Neural progenitor cell (in vitro differentiated cells): ENCODE measurements around the gene SIL1. TPM values are rescaled to one million over a fixed set of nuclear protein-coding genes. Genes with fewer than 3 reads are reported as not detected.
A peak's percentile ranks its signal among the peaks of the same experiment; 100 is the strongest.

Experiments
- DNase-seq: peaks from one replicate; pipeline ENCODE4 v3.0.0-alpha.2; 2016; ENCODE audit warnings: low spot score
- H2AFZ ChIP-seq: fragments of 200-600 bp; sonication (generic); replicated peaks from 2 replicates; pipeline ENCODE4 v1.6.1; 2016; ENCODE audit warnings: antibody characterized with exemption
- H3F3A ChIP-seq: fragments of 200-600 bp; sonication (generic); 2 replicates; pipeline ENCODE4 v1.6.1; 2016; ENCODE audit warnings: antibody characterized with exemption, low read depth
- H3K27ac ChIP-seq: fragments of 200-600 bp; sonication (generic); 2 replicates; pipeline ENCODE4 v1.5.1; 2016; ENCODE audit warnings: mild to moderate bottlenecking
- H3K27me3 ChIP-seq: fragments of 200-600 bp; sonication (generic); 2 replicates; pipeline ENCODE4 v1.6.1; 2016; ENCODE audit warnings: mild to moderate bottlenecking, moderate library complexity
- H3K36me3 ChIP-seq: fragments of 200-600 bp; sonication (generic); 2 replicates; pipeline ENCODE4 v1.5.1; 2016
- H3K4me1 ChIP-seq: fragments of 200-600 bp; sonication (generic); 2 replicates; pipeline ENCODE4 v1.6.1; 2016; ENCODE audit warnings: mixed run types
- H3K4me2 ChIP-seq: fragments of 200-600 bp; sonication (generic); 2 replicates; pipeline ENCODE4 v1.6.1; 2016
- H3K4me3 ChIP-seq: fragments of 200-600 bp; sonication (generic); 2 replicates; pipeline ENCODE4 v1.5.1; 2016
- H3K79me2 ChIP-seq: fragments of 200-600 bp; sonication (generic); 2 replicates; pipeline ENCODE4 v1.6.1; 2016; ENCODE audit warnings: low read depth
- H3K9ac ChIP-seq: fragments of 200-600 bp; sonication (generic); 2 replicates; pipeline ENCODE4 v1.6.1; 2016
- H3K9me3 ChIP-seq: fragments of 200-600 bp; sonication (generic); 2 replicates; pipeline ENCODE4 v1.5.1; 2016; ENCODE audit warnings: low read depth
- H4K20me1 ChIP-seq: fragments of 200-600 bp; sonication (generic); 2 replicates; pipeline ENCODE4 v1.6.1; 2016; ENCODE audit warnings: low read depth
- H3K27ac Mint-ChIP-seq: 3 replicates; pipeline ENCODE4 v1.8.0; 2021; ENCODE audit warnings: mixed read lengths
- H3K27me3 Mint-ChIP-seq: 2 replicates; pipeline ENCODE4 v1.8.0; 2022; ENCODE audit warnings: low read depth, mild to moderate bottlenecking, inconsistent platforms, moderate library complexity, mixed read lengths; ENCODE audit not compliant: insufficient read depth
- H3K36me3 Mint-ChIP-seq: 3 replicates; pipeline ENCODE4 v1.8.0; 2021; ENCODE audit warnings: mixed read lengths
- H3K4me1 Mint-ChIP-seq: 3 replicates; pipeline ENCODE4 v1.8.0; 2021; ENCODE audit warnings: mixed read lengths
- H3K4me3 Mint-ChIP-seq: 3 replicates; pipeline ENCODE4 v1.8.0; 2021; ENCODE audit warnings: mild to moderate bottlenecking, moderate library complexity, mixed read lengths
- H3K9me3 Mint-ChIP-seq: 3 replicates; pipeline ENCODE4 v1.8.0; 2020; ENCODE audit warnings: mixed read lengths
- EZH2 ChIP-seq: fragments of 200-600 bp; sonication (generic); IDR thresholded peaks from 2 replicates; pipeline ENCODE4 v1.6.1; 2017; ENCODE audit warnings: antibody characterized with exemption, mild to moderate bottlenecking, moderate library complexity
- EZH2phosphoT487 ChIP-seq: fragments of 200-600 bp; sonication (generic); IDR thresholded peaks from 2 replicates; pipeline ENCODE4 v1.6.1; 2017; ENCODE audit warnings: antibody characterized with exemption
- total RNA-seq: library from RNA; depleted of rRNA; stranded (reverse); fragments of >200 nt; gene quantifications from 2 replicates; pipeline ENCODE4 v1.2.3, GENCODE V29; 2015; ENCODE audit warnings: low replicate concordance
- TF ChIP-seq, protein P1 (sequence below): fragments of 200-600 bp; sonication (generic); IDR thresholded peaks from 2 replicates; pipeline ENCODE4 v1.5.1; 2017; ENCODE audit warnings: antibody characterized with exemption, mild to moderate bottlenecking

SIL1 gene
- total RNA-seq, 1 donor from 2014 or later = 5.5 TPM

DNA sequence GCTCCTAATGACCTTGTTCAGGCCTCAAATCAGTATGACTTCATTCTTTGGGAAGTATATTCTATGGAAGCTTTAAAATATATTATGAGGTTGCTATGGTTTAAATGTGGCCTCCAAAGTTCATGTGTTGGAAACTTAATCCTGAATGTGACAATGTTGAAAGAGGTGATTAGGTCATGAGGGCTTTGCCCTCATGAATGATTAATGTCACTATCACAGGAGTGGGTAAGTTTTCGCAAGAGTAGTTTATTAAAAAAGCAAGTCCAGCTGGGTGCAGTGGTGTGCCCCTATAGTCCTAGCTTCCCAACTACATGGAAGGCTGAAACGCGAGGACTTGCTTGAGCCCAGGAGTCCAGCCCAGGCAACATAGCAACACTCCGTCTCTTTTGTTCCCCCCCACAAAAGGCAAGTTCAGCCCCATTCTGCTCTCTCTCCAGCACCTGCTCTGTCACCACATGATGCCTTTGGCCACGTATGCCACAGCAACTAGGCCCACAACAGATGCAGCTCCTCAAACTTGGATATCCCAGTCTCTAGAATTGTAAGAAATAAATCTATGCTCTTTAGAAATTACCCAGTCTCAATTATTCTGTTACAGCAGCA lies 105.3 kb downstream of the SIL1 start:
- Mint-ChIP-seq H3K27me3 (no peaks in the 10 kb centered on the region), H3K36me3 (no peaks in the 10 kb centered on the region)

GRCh38 chr5:139091439-139092156 lies 106.6 kb downstream of the SIL1 start:
- Histone ChIP-seq H3K27me3 (no peaks in the 10 kb centered on the region), H2AFZ (no peak overlapping the region), H3K36me3 (no peaks in the 10 kb centered on the region), H3K4me1 (no peaks in the 10 kb centered on the region), H3K4me3 (no peak overlapping the region), H3K79me2 (no peaks in the 10 kb centered on the region), H4K20me1 (no peaks in the 10 kb centered on the region), H3K4me2 (no peak overlapping the region), H3K9ac (no peak overlapping the region), H3F3A (no peaks in the 10 kb centered on the region), H3K27ac (no peak overlapping the region), H3K9me3 (no peaks in the 10 kb centered on the region)
- TF ChIP-seq, protein P1, sequence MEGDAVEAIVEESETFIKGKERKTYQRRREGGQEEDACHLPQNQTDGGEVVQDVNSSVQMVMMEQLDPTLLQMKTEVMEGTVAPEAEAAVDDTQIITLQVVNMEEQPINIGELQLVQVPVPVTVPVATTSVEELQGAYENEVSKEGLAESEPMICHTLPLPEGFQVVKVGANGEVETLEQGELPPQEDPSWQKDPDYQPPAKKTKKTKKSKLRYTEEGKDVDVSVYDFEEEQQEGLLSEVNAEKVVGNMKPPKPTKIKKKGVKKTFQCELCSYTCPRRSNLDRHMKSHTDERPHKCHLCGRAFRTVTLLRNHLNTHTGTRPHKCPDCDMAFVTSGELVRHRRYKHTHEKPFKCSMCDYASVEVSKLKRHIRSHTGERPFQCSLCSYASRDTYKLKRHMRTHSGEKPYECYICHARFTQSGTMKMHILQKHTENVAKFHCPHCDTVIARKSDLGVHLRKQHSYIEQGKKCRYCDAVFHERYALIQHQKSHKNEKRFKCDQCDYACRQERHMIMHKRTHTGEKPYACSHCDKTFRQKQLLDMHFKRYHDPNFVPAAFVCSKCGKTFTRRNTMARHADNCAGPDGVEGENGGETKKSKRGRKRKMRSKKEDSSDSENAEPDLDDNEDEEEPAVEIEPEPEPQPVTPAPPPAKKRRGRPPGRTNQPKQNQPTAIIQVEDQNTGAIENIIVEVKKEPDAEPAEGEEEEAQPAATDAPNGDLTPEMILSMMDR = peak; percentile 12
- TF ChIP-seq EZH2phosphoT487 = no peak
- Mint-ChIP-seq H3K9me3 (peaks cover 2% of the 10 kb centered on the region), H3K4me1 (peaks cover 50% of the 10 kb centered on the region), H3K27me3 (no peaks in the 10 kb centered on the region), H3K36me3 (no peaks in the 10 kb centered on the region), H3K27ac (peak overlapping the region; percentile 96), H3K4me3 (no peak overlapping the region)
- DNase-seq = peak; percentile 18

More for the DNA sequence above, 105.3 kb downstream of the SIL1 start:
- no peaks in the 10 kb centered on the region for H3K27me3 ChIP-seq
- DNase-seq = no peak
- no peaks in the 10 kb centered on the region for H3F3A ChIP-seq
- no peaks in the 10 kb centered on the region for H3K4me1 ChIP-seq
- H3K27ac ChIP-seq = no peak overlapping the region
- H3K9ac ChIP-seq = no peak overlapping the region
- no peaks in the 10 kb centered on the region for H3K79me2 ChIP-seq
- no peaks in the 10 kb centered on the region for H3K36me3 ChIP-seq
- no peaks in the 10 kb centered on the region for H4K20me1 ChIP-seq
- Mint-ChIP-seq H3K27ac (peak overlapping the region; percentile 96), H3K4me3 (no peak overlapping the region), H3K4me1 (peaks cover 50% of the 10 kb centered on the region), H3K9me3 (no peaks in the 10 kb centered on the region)
- H3K4me2 ChIP-seq = no peak overlapping the region
- no peaks in the 10 kb centered on the region for H3K9me3 ChIP-seq
- TF ChIP-seq, protein P1 = no peak
- TF ChIP-seq EZH2phosphoT487 (no peak), EZH2 (no peak)
- no peak overlapping the region for H3K4me3 ChIP-seq
- no peak overlapping the region for H2AFZ ChIP-seq

DNA sequence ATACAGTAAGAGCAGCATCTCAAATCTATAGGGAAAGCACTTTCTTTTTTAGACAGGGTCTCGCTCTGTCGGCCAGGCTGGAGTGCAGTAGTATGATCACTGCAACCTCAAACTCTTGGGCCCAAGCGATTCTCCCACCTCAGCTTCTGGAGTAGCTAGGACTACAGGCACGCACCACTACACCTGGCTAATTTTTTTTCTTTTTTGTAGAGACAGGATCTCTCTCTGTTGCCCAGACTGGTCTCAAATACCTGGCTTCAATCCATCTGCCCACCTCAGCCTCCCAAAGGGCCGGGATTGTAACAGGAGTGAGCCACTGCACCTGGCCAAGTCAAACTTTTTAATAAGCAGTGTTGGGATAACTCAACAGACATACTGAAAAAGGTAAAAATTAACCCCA lies 107.6 kb downstream of the SIL1 start:
- H3K4me2 ChIP-seq = no peak overlapping the region
- no peaks in the 10 kb centered on the region for H3K4me1 ChIP-seq
- H3K36me3 ChIP-seq = no peaks in the 10 kb centered on the region
- Mint-ChIP-seq H3K9me3 (peaks cover 2% of the 10 kb centered on the region), H3K4me1 (peaks cover 50% of the 10 kb centered on the region), H3K27ac (peak overlapping the region; percentile 10), H3K4me3 (no peak overlapping the region), H3K27me3 (peaks cover under 1% of the 10 kb centered on the region), H3K36me3 (peaks cover 2% of the 10 kb centered on the region)
- H2AFZ ChIP-seq = no peak overlapping the region
- H4K20me1 ChIP-seq = no peaks in the 10 kb centered on the region
- DNase-seq = no peak
- no peaks in the 10 kb centered on the region for H3K27me3 ChIP-seq
- H3F3A ChIP-seq = no peaks in the 10 kb centered on the region
- TF ChIP-seq EZH2phosphoT487 (no peak), EZH2 (no peak)
- TF ChIP-seq, protein P1 = no peak
- H3K9ac ChIP-seq = no peak overlapping the region
- no peaks in the 10 kb centered on the region for H3K79me2 ChIP-seq
- H3K9me3 ChIP-seq = no peaks in the 10 kb centered on the region
- no peak overlapping the region for H3K4me3 ChIP-seq
- H3K27ac ChIP-seq = no peak overlapping the region
